Stimulated activated CD4-positive, alpha-beta T cell treated with anti-CD3 and anti-CD28 coated beads, Interleukin-15, amount 100 ng/mL, for 48 hours (primary cell): ENCODE results near the gene ATP6V0B.

Experiments used
- DNase-seq, 2 donors: peaks; one replicate each; pipeline ENCODE4 v3.0.0-alpha.2; 2020; ENCODE audit warnings: low read depth in 2 of 2

ATP6V0B gene

DNA sequence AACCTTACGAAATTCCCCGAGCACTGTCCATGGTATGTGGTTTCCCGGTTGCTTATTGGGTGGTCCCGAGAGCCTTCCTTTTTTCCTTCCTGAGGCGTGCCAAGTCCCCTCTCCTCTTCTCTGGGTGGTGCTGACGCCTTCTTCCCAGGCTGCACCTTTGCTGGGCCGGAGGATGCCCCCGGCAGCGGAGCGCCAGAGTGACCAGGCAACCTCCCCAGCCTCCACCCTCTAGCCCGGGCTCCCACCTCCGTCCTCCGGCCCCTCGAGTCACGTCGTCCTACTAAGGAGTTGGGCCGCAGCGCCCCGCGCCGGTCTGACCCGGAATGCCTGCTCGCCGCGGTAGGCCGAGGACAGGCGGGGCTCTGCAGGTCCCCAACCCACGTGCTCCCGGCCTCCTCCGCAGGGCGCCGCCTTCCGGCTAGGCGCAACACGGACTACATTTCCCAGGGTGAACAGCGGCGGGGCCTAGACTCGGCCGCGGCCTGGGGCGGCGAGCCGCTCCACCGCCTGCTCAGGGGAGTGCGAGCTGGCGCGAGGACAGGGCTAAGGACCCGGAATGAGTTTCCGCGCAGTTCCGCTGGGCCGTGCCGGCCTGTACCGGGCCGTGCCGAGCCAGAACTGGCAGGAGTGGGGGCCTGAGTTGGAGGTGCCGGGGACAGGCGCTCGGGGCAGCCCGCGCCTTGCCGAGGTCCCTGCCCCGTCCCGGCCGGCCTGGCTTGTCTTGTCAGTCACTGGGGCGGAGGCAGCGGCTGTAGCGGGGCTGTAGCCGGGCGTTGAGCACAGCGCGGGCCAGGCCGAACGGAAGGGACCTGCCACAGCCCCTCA, 28.3 kb upstream of the ATP6V0B start, which contains the start of gene IPO13:
IPO13 (plus strand) TSS at position 715 of the 825 bp plus-strand sequence. CDS start 651 bp downstream, outside the sequence.
- DNase-seq, result peak; percentile 92 to 97

DNA sequence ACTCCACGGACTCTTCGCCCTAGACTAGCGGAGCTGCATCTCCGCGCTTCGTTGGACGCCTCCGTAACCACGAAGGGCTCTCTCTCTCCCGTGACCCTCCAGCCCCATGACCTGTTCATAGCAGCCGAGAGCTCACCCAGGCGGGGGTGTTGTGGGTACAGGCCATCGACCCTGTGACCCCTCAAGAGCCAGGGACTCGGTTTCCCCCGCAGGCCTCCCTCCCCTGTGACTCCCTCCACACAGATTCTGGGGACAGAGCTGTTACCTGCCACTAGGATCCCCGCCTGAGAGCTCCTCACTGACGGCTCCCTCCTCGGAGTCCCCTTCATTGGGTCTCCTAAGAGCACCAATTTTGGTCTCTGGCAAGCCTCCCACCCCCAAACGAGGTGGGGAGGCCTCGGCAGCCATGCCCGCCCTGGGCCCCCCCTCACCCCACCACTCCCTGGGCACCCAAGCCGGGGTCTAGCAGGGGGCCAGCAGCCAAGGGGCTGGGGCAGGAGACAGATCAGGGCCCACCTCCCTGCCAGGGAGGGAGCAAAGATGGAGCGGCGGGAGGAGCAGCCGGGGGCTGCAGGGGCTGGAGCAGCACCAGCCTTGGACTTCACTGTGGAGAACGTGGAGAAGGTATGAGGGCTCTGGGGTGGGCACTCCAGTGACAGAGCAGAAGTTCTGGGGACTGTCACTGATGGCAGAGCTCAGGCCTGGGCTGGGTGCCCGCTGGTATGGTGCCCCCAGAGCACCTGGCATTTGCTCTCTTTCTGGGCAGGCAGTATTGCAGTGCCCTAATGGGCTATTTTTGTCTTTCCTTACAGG, 27.5 kb upstream of the ATP6V0B start:
- no peak for DNase-seq

GRCh38 chr1:43947874-43948437, 26.8 kb upstream of the ATP6V0B start:
- DNase-seq, result no peak

DNA sequence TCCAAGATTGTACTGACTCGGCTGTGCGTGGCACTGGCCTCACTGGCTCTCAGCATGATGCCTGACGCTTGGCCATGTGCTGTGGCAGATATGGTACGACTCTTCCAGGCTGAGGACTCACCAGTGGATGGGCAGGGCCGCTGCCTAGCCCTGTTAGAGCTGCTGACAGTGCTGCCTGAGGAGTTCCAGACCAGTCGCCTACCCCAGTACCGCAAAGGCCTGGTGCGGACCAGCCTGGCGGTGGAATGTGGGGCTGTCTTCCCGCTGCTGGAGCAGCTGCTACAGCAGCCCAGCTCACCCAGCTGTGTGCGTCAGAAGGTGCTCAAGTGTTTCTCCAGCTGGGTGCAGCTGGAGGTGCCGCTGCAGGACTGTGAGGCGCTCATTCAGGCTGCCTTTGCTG, 25.1 kb upstream of the ATP6V0B start:
- no peak for DNase-seq

GRCh38 chr1:43951021-43951985, 23.5 kb upstream of the ATP6V0B start:
- no peak for DNase-seq

DNA sequence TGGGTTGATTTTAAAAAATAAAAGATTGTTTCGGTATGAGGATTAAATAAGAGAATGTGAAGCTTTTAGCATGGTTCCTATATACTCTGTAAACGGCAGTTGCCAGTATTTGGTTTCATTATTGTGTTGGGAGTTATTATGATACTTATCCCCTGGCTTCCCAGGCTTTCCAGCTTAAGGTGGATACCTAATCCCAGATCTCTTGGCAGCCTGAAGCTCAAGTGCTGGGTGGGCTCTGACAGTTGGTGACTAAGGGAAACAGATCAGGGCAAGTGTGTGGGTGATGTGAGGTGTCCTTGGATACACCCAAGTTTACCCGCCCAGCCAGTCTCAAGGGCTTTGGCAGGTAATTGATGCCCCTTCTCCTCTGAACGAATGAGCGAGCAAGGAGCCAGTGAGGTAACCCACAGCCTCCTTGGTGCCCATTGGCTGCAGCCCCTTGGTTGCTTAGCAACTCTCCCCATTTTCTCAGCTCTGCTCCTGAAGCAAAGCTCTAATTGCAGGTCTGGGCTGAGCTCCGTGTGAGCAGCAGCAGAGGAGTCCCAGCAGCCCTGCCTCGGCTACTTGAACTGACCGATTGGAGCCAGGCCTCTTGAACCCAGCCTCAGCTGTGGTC, 21.9 kb upstream of the ATP6V0B start:
- no peak for DNase-seq

DNA sequence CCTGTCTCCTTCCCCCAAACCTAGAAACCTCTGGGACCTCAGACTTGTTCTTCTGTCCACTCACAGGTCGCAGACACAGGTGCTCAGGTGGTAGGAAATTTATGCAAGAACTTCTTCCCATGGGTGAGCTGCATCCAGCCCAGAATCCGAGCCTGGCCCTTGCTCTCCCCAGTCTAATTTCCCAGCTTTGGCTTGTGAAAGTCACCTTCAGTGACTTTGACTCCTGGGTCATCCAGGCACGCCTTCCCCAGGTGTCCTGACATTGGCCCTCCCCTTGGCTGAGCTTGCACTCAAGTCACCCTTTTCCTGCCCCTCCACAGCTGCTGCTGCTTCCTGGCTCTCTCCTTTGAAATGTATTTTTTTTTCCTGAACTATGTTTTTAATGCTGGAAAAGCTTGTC, 21.4 kb upstream of the ATP6V0B start:
- no peak for DNase-seq

GRCh38 chr1:43954036-43954435, 20.7 kb upstream of the ATP6V0B start:
- DNase-seq, result no peak

GRCh38 chr1:43956234-43956633, 18.5 kb upstream of the ATP6V0B start:
- DNase-seq, result no peak

- DNase-seq, result no peak
Observed at GRCh38 chr1:43957407-43958040, 17.2 kb upstream of the ATP6V0B start.

GRCh38 chr1:43958351-43959255, 16.2 kb upstream of the ATP6V0B start:
- DNase-seq, result no peak

DNA sequence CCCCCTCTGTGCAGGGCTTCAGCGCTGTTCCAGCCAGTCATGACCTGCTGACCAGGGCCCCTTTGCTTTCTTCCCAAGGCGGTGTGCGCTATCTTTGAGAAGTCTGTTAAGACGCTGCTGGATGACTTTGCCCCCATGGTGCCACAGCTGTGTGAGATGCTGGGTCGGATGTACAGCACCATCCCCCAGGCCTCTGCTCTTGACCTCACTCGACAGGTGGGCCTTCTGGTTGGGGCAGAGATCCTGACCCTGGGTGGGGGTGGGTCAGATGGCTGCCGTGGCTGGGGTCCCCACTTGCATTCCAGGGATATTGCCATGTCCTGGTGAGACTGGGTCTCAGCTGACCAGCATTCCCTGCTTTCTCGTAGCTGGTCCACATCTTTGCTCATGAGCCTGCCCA, 14.0 kb upstream of the ATP6V0B start:
- no peak for DNase-seq

GRCh38 chr1:43961692-43962091, 13.1 kb upstream of the ATP6V0B start:
- no peak for DNase-seq

GRCh38 chr1:43962324-43962723, 12.4 kb upstream of the ATP6V0B start:
- DNase-seq, result no peak

- DNase-seq, result no peak
Observed at GRCh38 chr1:43963006-43963405, 11.8 kb upstream of the ATP6V0B start.

DNA sequence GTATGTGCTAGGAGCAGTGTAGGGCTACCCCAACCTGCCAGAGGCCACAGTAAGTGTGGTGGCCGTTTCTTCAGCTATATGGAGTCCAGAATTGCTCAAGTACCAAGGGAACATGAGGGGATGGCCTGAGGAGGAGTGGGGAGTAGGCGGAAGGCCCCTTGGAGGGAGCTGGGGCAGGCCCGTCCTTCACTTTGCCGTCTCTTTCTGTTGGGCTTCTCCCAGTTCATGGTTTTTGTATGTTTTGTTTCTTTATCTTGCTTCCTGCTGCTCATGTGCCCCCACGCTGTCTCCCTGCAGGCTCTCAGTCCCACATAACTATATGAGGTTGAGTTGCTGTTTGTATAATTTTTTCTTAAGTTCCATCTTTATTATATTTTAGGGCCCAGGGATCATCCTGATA, 10.9 kb upstream of the ATP6V0B start:
- DNase-seq, result no peak

DNA sequence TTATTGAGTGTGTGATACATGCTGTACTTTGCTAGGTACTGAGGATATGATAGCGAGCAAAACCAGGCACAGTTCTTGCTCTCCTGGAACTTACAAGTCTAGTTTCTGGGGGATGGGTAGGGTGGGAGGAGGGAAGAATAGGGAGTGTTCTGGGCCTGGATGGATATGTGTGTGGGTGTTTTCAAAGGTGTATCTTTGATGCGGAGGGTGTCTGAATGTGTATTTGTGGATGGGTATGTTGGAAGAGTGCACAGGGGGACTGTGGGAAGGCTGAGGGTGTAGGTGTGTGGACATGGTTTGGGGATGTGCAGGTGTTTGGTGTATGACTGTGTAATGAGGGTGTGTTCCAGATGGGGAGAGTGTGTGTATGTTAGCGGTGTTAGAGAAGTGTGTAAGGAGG, 9.4 kb upstream of the ATP6V0B start:
- DNase-seq, result no peak

- DNase-seq, result no peak
Observed at GRCh38 chr1:43968348-43968948, 6.3 kb upstream of the ATP6V0B start.

DNA sequence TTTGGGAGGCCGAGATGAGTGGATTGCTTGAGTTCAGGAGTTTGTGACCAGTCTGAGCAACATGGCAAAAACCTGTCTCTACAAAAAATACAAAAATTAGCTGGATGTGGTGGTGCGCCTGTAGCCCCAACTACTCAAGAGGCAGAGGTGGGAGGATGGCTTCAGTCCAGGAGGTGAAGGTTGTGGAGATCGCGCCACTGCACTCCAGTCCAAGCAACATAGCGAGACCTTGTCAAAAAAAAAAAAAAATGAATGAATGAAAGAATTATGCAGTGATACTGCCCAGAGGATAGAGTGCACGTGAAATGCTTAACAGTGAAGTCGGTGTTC, 5.4 kb upstream of the ATP6V0B start:
- DNase-seq, result no peak
